DOHH2 (cell line): ENCODE data around the gene JARID2.

ENCODE experiments used
- CTCF ChIP-seq: fragments of 200-600 bp; sonication (generic); IDR thresholded peaks from one replicate; pipeline ENCODE4 v1.5.1; 2014; ENCODE audit warnings: antibody characterized with exemption, mild to moderate bottlenecking, low read depth, low read length; ENCODE audit not compliant: poor library complexity, severe bottlenecking
- EZH2phosphoT487 ChIP-seq: fragments of 200-600 bp; sonication (generic); IDR thresholded peaks from 2 replicates; pipeline ENCODE4 v1.6.1; 2017; ENCODE audit warnings: borderline replicate concordance, mild to moderate bottlenecking, antibody characterized with exemption, low read length, moderate library complexity, mixed read lengths

GRCh38 chr6:15522856-15523529 lies 277.1 kb downstream of the JARID2 start:
- no peak for TF ChIP-seq CTCF
- TF ChIP-seq EZH2phosphoT487, result no peak
